EH (cell line): ENCODE results near the gene ATRN.
"Not testable (repeated sequence)": the region's sequence is repeated elsewhere in the genome, so short reads cannot be mapped to it uniquely, and the experiment has no call there.

ENCODE experiments used
- DNase-seq: peaks from one replicate; pipeline ENCODE4 v3.0.0-alpha.2; 2015; ENCODE audit warnings: low read depth

ATRN gene

GRCh38 chr20:3470208-3470626 is 601 bp upstream of the ATRN start:
- DNase-seq: no peak

GRCh38 chr20:3471397-3472021 is 691 bp downstream of the ATRN start:
- DNase-seq: no peak

GRCh38 chr20:3472105-3472504 is 1.3 kb downstream of the ATRN start:
- no peak for DNase-seq

GRCh38 chr20:3473324-3473723 is 2.5 kb downstream of the ATRN start:
- no peak for DNase-seq

GRCh38 chr20:3473944-3474343 is 3.1 kb downstream of the ATRN start:
- DNase-seq: no peak

- DNase-seq: not testable (repeated sequence)
Observed at GRCh38 chr20:3477003-3477860, 6.4 kb downstream of the ATRN start.

- no peak for DNase-seq
Observed at GRCh38 chr20:3477861-3478544, 7.2 kb downstream of the ATRN start.

DNA sequence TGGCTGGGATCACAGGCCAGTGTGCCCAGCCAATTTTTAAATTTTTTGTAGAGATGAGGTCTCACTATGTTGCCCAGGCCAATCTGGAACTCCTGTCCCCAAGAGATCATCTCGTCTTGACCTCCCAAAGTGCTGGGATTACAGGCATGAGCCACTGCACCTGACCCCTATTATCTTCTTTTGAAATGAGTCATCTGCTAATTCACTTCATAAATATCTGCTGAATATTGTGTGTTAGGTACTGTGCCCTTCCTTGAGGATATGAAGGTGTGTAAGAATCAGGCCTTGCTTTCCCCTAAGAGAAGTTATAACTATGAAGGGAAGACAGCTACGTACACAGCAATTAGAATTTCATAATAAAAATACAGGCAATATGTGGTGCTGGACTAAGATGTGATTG is 8.2 kb downstream of the ATRN start:
- no peak for DNase-seq

DNA sequence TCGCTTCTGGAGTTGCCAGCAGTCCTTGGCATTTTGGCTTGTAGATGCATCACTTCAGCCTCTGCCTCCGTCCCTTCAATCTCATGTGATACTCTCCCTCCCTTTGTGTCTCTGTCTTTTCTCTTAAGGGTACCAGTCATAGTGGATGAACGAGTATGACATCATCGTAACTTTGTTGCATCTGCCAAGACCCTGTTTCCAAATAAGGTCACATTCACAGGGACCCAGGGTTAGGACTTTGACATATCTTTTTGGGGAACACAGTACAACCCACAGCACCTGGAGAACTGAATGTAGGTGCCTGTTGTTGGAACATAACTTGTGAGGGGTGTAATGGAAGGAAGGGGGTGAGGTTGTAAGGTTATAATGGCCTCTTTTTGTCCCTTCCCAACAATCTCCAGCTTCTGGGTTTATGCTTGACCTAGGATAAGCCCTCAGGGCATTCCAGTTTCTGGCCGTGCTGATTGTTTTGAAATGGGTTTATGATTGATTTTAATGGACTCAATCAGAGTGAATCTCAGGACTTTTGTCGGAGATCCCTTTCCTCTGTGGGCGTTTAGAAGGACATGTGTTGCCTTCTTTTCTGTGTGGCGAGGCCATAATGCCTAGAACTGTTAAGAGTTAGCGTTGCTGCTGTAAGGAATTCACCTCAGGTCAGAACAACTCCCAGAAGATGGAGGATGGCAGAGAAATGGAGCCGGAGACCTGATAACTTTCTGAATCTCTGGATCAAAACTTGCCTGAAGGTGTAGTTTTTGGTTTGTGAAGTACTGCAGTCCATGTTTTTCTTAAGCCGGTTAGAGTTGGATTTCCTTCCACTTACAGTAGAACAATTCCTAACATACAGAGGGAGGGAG is 9.2 kb downstream of the ATRN start:
- DNase-seq: no peak

- DNase-seq: no peak
Observed at GRCh38 chr20:3483309-3483708, 12.5 kb downstream of the ATRN start.

GRCh38 chr20:3483784-3484183 is 13.0 kb downstream of the ATRN start:
- peak; percentile 50 for DNase-seq

DNA sequence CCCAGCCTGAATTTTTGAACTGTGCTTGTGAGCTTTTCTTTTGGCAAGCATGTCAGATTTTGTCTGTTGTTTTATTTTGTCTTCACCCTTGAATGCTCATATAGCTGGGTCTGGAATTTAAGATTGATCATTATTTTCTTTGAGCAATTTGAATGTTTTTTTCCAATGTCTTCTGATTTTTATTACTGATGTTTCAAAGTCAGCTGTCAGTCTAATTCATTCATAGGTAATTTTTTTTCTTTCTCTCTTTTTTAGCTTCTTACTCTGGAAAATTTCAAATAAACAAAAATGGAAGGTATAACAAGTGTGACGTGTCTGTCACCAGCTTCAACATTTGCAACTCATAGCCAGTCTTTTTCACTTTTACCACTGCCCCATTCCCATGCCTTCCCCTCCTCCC is 15.1 kb downstream of the ATRN start:
- DNase-seq: no peak

DNA sequence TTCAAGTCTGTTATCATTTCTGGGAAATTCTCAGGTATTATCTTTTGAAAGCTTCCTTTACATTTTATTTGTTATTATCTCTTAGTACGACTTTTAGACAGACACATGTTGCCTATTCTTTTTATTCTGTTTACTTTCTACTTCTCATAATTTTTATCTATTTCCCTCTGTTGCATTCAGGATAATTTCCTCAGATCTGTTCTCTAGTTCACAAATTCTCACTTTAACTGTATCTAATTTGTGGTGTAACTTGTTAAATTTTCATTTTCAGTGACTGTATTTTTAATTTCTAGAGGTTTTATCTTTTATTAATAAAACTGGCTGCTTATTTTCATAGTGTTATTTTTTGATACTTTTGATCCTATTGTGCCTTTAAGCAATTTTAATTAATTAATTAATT is 16.0 kb downstream of the ATRN start:
- DNase-seq: no peak

DNA sequence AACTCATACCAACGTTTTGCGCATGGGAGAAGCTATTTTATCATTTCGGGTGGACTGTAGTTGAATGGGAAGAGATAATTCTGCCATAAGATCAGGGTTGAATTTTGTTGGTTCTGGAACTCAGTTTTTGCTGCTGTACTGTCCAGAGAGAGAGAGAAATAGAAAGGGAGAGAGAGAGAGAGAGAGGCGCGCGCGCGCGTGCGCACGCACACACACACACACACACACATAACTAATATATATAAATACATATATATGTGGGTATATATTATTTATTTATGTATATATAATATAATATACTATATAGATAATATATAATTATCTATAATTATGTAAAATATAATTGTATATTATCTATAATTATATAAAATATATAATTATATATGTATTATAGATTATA is 21.9 kb downstream of the ATRN start:
- no peak for DNase-seq

GRCh38 chr20:3494218-3494617 is 23.4 kb downstream of the ATRN start:
- DNase-seq: no peak

- DNase-seq: no peak
Observed at GRCh38 chr20:3502878-3503277, 32.1 kb downstream of the ATRN start.

DNA sequence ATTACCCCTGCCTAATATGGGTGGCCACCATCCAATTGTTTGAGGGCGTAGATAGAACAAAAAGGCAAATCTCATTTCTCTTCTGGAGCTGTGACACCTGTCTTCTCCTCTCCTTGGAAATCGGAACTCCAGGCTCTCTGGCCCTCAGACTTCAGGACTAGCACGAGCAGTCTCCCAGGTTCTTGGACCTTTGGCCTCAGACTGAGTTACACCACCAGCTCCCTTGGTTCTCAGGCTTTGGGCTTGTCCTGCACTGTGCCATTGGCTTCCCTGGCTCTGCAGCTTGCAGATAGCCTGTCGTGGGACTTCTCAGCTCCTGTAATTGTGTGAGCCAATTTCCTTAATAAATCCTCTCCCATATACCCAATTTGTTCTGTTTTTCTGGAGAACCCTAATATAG is 34.3 kb downstream of the ATRN start:
- no peak for DNase-seq

DNA sequence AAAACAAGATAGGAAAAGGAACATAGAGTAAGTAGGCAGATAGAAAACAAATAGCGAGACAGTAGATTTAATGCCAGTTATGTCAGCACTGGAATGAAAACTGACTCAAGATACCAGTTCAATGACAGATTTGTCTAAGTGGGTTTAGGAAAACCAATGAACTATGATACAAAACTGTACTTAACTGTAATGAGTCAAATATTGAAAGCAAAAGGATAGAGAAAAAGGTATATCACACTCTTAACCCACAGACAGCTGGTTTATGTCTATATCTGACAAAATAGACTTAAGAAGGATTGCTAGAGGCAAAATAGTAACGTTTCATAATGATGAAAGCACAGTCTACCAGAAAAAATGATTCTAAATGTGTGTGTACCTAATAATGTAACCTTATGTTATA is 38.2 kb downstream of the ATRN start:
- no peak for DNase-seq

GRCh38 chr20:3510110-3510509 is 39.3 kb downstream of the ATRN start:
- DNase-seq: no peak

DNA sequence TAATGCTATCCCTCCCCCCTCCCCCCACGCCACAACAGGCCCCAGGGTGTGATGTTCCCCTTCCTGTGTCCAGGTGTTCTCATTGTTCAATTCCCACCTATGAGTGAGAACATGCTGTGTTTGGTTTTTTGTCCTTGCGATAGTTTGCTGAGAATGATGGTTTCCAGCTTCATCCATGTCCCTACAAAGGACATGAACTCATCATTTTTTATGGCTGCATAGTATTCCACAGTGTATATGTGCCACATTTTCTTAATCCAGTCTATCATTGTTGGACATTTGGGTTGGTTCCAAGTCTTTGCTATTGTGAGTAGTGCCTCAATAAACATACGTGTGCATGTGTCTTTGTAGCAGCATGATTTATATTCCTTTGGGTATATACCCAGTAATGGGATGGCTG is 41.4 kb downstream of the ATRN start:
- DNase-seq: not testable (repeated sequence)

GRCh38 chr20:3514012-3514642 is 43.3 kb downstream of the ATRN start:
- DNase-seq: no peak
